DND-41 (cell line): ENCODE results near the gene DPP7.

Experiments
- ATAC-seq: fragments of 200-7000 bp; cut with Tn5 transposase; 3 replicates; pipeline ENCODE4 v1.9.1; 2021; ENCODE audit warnings: low read depth; ENCODE audit not compliant: insufficient read depth
- DNase-seq: peaks from one replicate; pipeline ENCODE4 v3.0.0-alpha.2; 2020
- H2AFZ ChIP-seq: 2 replicates; pipeline ENCODE4 v1.6.0; 2012; ENCODE audit warnings: low read depth, low read length
- H3K27ac ChIP-seq: 2 replicates; pipeline ENCODE4 v1.5.1; 2012; ENCODE audit warnings: low read length, inconsistent platforms
- H3K27me3 ChIP-seq: fragments of 200-600 bp; sonication (generic); 2 replicates; pipeline ENCODE4 v1.6.0; 2012; ENCODE audit warnings: low read length, mild to moderate bottlenecking, inconsistent platforms; ENCODE audit not compliant: insufficient read depth, poor library complexity
- H3K36me3 ChIP-seq: 2 replicates; pipeline ENCODE4 v1.5.1; 2012; ENCODE audit warnings: low read length, inconsistent platforms; ENCODE audit not compliant: insufficient read depth
- H3K4me1 ChIP-seq: 2 replicates; pipeline ENCODE4 v1.5.1; 2012; ENCODE audit warnings: mild to moderate bottlenecking, low read length; ENCODE audit not compliant: insufficient read depth
- H3K4me2 ChIP-seq: 2 replicates; pipeline ENCODE4 v1.6.0; 2012; ENCODE audit warnings: mild to moderate bottlenecking, moderate library complexity, low read length, inconsistent platforms; ENCODE audit not compliant: insufficient read depth
- H3K4me3 ChIP-seq, 2 experiments: fragments of 200-600 bp in 1 of 2; shearing (Covaris generic) in 1 of 2; 2 replicates each; pipeline ENCODE4 v1.5.1; 2012 to 2016; ENCODE audit warnings: inconsistent platforms in 2 of 2, low read length in 2 of 2, mild to moderate bottlenecking in 2 of 2, low read depth in 1 of 2, moderate library complexity in 1 of 2
- H3K79me2 ChIP-seq: 2 replicates; pipeline ENCODE4 v1.6.0; 2012; ENCODE audit warnings: low read length, inconsistent platforms; ENCODE audit not compliant: insufficient read depth
- H3K9ac ChIP-seq: 2 replicates; pipeline ENCODE4 v1.6.0; 2012; ENCODE audit warnings: low read depth, mild to moderate bottlenecking, inconsistent platforms, low read length, moderate library complexity
- H3K9me3 ChIP-seq: 2 replicates; pipeline ENCODE4 v1.5.1; 2012; ENCODE audit warnings: low read length, moderate library complexity, mild to moderate bottlenecking, inconsistent platforms; ENCODE audit not compliant: insufficient read depth, severe bottlenecking
- H4K20me1 ChIP-seq: 2 replicates; pipeline ENCODE4 v1.6.0; 2012; ENCODE audit warnings: low read length; ENCODE audit not compliant: insufficient read depth
- CTCF ChIP-seq: IDR thresholded peaks from 2 replicates; pipeline ENCODE4 v1.5.1; 2012; ENCODE audit warnings: borderline replicate concordance, low read length, moderate library complexity, mild to moderate bottlenecking; ENCODE audit not compliant: poor library complexity, severe bottlenecking; ENCODE audit errors: extremely low read depth
- EZH2 ChIP-seq: IDR thresholded peaks from 3 replicates; pipeline ENCODE4 v1.6.1; 2012; ENCODE audit warnings: borderline replicate concordance, low read depth, mild to moderate bottlenecking, moderate library complexity, low read length, inconsistent platforms; ENCODE audit not compliant: severe bottlenecking

DPP7 gene

GRCh38 chr9:137107982-137108381 lies 6.6 kb downstream of the DPP7 start:
- no peaks in the 10 kb centered on the region for H3K27me3 ChIP-seq
- H3K27ac ChIP-seq, result no peak overlapping the region
- H3K9me3 ChIP-seq, result no peaks in the 10 kb centered on the region
- peaks cover 3% of the 10 kb centered on the region; the same call in 1 of the 2 replicates for H3K79me2 ChIP-seq
- no peak overlapping the region for H3K9ac ChIP-seq
- H2AFZ ChIP-seq, result no peak overlapping the region
- peaks cover 93% of the 10 kb centered on the region for H3K36me3 ChIP-seq
- ATAC-seq (no peak), DNase-seq (no peak)
- H3K4me2 ChIP-seq, result no peak overlapping the region
- peaks cover 5% of the 10 kb centered on the region; the same call in 1 of the 2 replicates for H3K4me1 ChIP-seq
- H3K4me3 ChIP-seq, result no peak overlapping the region
- peaks cover 18% of the 10 kb centered on the region; the same call in 1 of the 2 replicates for H4K20me1 ChIP-seq
- TF ChIP-seq CTCF (no peak), EZH2 (no peak)

- DNase-seq, result no peak
- ATAC-seq, result no peak
- H4K20me1 ChIP-seq, result peaks cover 15% of the 10 kb centered on the region; the same call in 1 of the 2 replicates
- no peaks in the 10 kb centered on the region for H3K27me3 ChIP-seq
- H3K27ac ChIP-seq, result no peak overlapping the region
- peaks cover 93% of the 10 kb centered on the region for H3K36me3 ChIP-seq
- H3K4me2 ChIP-seq, result no peak overlapping the region
- H3K4me3 ChIP-seq, result no peak overlapping the region
- no peak overlapping the region for H2AFZ ChIP-seq
- 0 out of 2 replicates have a peak, but pooled peaks cover 1% of the 10 kb centered on the region for H3K4me1 ChIP-seq
- H3K79me2 ChIP-seq, result no peaks in the 10 kb centered on the region
- peaks cover 3% of the 10 kb centered on the region for H3K9me3 ChIP-seq
- no peak for TF ChIP-seq EZH2
- TF ChIP-seq CTCF, result no peak
- H3K9ac ChIP-seq, result no peak overlapping the region
Measured at GRCh38 chr9:137107312-137107921, 7.1 kb downstream of the DPP7 start.

GRCh38 chr9:137106662-137107250 lies 7.8 kb downstream of the DPP7 start:
- peaks cover 15% of the 10 kb centered on the region; the same call in 1 of the 2 replicates for H4K20me1 ChIP-seq

More at GRCh38 chr9:137106662-137107250, 7.8 kb downstream of the DPP7 start:
- Histone ChIP-seq H3K4me1 (no peaks in the 10 kb centered on the region), H3K36me3 (peaks cover 94% of the 10 kb centered on the region), H3K27ac (no peak overlapping the region), H3K4me2 (no peak overlapping the region), H2AFZ (no peak overlapping the region), H3K9me3 (peaks cover 9% of the 10 kb centered on the region), H3K79me2 (no peaks in the 10 kb centered on the region), H3K27me3 (no peaks in the 10 kb centered on the region), H3K9ac (no peak overlapping the region), H3K4me3 (no peak overlapping the region)
- no peak for ATAC-seq
- no peak for DNase-seq
- no peak for TF ChIP-seq EZH2
